Neural progenitor cell (in vitro differentiated cells): ENCODE results near the gene HAL.

Source experiments
- EZH2 ChIP-seq: fragments of 200-600 bp; sonication (generic); IDR thresholded peaks from 2 replicates; pipeline ENCODE4 v1.6.1; 2017; ENCODE audit warnings: antibody characterized with exemption, mild to moderate bottlenecking, moderate library complexity
- TF ChIP-seq, protein P1 (sequence below): fragments of 200-600 bp; sonication (generic); IDR thresholded peaks from 2 replicates; pipeline ENCODE4 v1.5.1; 2017; ENCODE audit warnings: antibody characterized with exemption, mild to moderate bottlenecking

DNA sequence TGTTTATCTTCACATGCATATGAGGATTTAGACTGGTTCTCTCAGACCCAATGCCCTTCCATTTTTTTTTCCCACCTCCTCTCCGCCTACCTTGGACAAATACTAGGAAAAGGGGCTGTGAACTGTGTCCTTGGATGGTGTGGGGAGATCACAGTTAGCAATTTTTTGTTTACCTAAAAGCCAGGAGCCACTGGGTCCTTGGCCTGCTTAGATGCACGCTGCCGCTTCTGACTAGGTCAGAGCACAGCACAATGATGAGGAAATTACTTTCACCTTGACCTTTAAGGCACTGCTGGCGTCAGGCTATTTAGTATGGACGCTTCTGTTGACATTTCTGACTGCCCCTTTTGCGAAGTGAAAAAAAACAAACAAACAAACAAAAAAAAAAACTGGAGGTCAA is 55.6 kb downstream of the HAL start:
- TF ChIP-seq, protein P1, sequence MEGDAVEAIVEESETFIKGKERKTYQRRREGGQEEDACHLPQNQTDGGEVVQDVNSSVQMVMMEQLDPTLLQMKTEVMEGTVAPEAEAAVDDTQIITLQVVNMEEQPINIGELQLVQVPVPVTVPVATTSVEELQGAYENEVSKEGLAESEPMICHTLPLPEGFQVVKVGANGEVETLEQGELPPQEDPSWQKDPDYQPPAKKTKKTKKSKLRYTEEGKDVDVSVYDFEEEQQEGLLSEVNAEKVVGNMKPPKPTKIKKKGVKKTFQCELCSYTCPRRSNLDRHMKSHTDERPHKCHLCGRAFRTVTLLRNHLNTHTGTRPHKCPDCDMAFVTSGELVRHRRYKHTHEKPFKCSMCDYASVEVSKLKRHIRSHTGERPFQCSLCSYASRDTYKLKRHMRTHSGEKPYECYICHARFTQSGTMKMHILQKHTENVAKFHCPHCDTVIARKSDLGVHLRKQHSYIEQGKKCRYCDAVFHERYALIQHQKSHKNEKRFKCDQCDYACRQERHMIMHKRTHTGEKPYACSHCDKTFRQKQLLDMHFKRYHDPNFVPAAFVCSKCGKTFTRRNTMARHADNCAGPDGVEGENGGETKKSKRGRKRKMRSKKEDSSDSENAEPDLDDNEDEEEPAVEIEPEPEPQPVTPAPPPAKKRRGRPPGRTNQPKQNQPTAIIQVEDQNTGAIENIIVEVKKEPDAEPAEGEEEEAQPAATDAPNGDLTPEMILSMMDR = no peak
- TF ChIP-seq EZH2 = no peak
